GM12872 (cell line): Measurements from ENCODE around the gene PEAR1.

Experiments used
- CTCF ChIP-seq: IDR thresholded peaks from 3 replicates; pipeline ENCODE4 v1.5.1; 2011; ENCODE audit warnings: low read depth, mild to moderate bottlenecking, low read length, moderate library complexity; ENCODE audit not compliant: insufficient read depth

The PEAR1 gene

GRCh38 chr1:156847591-156848460 lies 45.7 kb upstream of the PEAR1 start:
- TF ChIP-seq CTCF = no peak

- TF ChIP-seq CTCF = no peak
These were observed 44.9 kb upstream of the PEAR1 start for GRCh38 chr1:156848461-156849150.

GRCh38 chr1:156849151-156849496 lies 44.4 kb upstream of the PEAR1 start:
- TF ChIP-seq CTCF = no peak

- no peak for TF ChIP-seq CTCF
These were observed 41.6 kb upstream of the PEAR1 start for GRCh38 chr1:156851779-156852417.

GRCh38 chr1:156852418-156852874 lies 41.1 kb upstream of the PEAR1 start:
- no peak for TF ChIP-seq CTCF

GRCh38 chr1:156853761-156854160 lies 39.8 kb upstream of the PEAR1 start:
- TF ChIP-seq CTCF = no peak

GRCh38 chr1:156854634-156855033 lies 38.9 kb upstream of the PEAR1 start:
- TF ChIP-seq CTCF = no peak
